ENCODE results near the gene NAV1. TPM values are rescaled to one million over a fixed set of nuclear protein-coding genes. Genes with fewer than 3 reads are reported as not detected.
A peak's percentile ranks its signal among the peaks of the same experiment; 100 is the strongest.

NAV1 gene
- total RNA-seq, 1 donor from 2014 or later: 0.40 TPM

DNA sequence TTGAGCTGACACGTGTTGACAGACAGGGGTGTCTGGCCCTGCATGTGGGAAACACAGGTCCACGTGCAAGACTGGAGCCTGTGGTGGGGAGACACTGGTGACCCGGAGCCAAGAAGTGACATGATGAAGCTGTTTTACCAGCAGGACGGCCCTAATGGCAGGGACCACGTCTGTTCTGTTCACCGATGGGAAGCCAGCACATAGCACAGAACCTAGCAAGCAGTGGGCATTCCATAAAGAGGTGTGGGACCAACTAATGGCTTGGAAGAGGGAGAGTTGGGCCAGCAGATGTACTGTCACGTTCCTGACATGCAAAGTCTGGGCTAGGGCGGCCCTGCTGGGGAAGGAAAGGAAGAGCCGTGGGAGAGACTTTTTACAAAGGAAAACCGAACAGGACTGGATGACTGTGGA, 15.3 kb downstream of the NAV1 start:
- no peaks in the 10 kb centered on the region for H3K9me3 Mint-ChIP-seq
- no peak overlapping the region for H3K27ac Mint-ChIP-seq
- no peak for DNase-seq
- H3K4me3 Mint-ChIP-seq: no peak overlapping the region
- H3K36me3 Mint-ChIP-seq (ENCODE audit: low read depth): no peaks in the 10 kb centered on the region
- intact Hi-C loops (cut with micrococcal nuclease): no loop called here
- H3K4me1 Mint-ChIP-seq: peaks cover 1% of the 10 kb centered on the region
- H3K27me3 Mint-ChIP-seq: peaks cover 4% of the 10 kb centered on the region

DNA sequence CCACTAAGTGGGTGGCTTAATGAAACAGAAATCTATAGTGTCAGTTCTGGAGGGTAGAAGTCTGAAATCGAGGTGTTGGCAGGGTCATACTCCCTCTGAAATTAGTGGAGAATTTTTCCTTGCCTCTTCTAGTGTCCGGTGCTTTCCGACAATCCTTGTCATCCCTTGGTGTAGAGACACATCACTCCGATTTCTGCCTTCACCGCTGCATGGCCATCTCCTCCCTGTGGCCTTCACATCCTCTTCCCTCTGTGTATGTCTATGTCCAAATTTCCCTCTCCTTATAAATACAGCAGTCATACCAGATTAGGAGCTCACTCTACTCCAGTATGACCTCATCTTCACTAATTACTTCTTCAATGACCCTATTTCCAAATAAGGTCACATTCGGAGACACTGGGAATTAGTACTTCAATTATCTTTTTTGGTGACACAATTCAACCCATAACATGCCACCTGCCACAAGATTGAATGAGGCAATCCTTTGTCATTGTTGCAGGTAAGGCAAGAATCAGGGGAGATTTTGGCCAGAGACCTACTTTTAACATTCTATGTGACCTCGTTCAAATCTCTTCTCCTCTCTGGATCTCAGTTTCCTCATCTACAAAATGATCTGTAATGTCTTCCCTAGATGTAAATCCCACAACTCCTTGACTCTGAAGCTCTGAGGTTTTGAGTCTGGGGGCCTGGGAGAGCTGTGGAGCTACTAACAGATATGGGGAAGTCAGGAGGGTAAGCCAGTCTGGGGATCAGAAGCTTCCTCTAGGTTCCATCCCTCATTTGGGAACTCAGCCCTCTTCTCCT, 16.1 kb downstream of the NAV1 start:
- no peaks in the 10 kb centered on the region for H3K36me3 Mint-ChIP-seq (ENCODE audit: low read depth)
- no peak overlapping the region for H3K4me3 Mint-ChIP-seq
- intact Hi-C loops (cut with micrococcal nuclease): no loop called here
- peaks cover 4% of the 10 kb centered on the region for H3K27me3 Mint-ChIP-seq
- peaks cover 1% of the 10 kb centered on the region for H3K4me1 Mint-ChIP-seq
- no peak for DNase-seq
- H3K27ac Mint-ChIP-seq: no peak overlapping the region
- H3K9me3 Mint-ChIP-seq: no peaks in the 10 kb centered on the region

DNA sequence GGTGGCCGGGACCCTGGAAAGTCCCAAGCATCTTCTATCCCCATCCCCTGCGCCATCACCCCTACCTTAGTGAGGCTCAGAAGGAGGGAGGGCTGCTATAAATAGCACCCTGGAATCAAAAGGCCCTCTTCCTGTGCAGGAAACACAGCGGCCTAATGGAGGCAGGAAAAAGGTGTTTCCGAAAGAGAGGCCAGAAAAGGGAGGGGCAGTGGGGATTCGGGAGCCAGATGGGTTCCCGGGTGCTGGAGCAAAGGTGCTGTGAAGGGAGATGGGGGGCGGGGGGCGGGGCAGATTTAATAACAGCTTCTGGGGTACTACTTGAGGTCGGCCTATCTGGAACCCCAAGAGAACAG, 16.6 kb downstream of the NAV1 start:
- no peaks in the 10 kb centered on the region for H3K36me3 Mint-ChIP-seq (ENCODE audit: low read depth)
- no peaks in the 10 kb centered on the region for H3K9me3 Mint-ChIP-seq
- DNase-seq: no peak
- H3K27me3 Mint-ChIP-seq: peaks cover 4% of the 10 kb centered on the region
- H3K4me3 Mint-ChIP-seq: no peak overlapping the region
- peaks cover 1% of the 10 kb centered on the region for H3K4me1 Mint-ChIP-seq
- H3K27ac Mint-ChIP-seq: no peak overlapping the region
- intact Hi-C loops (cut with micrococcal nuclease): no loop called here

DNA sequence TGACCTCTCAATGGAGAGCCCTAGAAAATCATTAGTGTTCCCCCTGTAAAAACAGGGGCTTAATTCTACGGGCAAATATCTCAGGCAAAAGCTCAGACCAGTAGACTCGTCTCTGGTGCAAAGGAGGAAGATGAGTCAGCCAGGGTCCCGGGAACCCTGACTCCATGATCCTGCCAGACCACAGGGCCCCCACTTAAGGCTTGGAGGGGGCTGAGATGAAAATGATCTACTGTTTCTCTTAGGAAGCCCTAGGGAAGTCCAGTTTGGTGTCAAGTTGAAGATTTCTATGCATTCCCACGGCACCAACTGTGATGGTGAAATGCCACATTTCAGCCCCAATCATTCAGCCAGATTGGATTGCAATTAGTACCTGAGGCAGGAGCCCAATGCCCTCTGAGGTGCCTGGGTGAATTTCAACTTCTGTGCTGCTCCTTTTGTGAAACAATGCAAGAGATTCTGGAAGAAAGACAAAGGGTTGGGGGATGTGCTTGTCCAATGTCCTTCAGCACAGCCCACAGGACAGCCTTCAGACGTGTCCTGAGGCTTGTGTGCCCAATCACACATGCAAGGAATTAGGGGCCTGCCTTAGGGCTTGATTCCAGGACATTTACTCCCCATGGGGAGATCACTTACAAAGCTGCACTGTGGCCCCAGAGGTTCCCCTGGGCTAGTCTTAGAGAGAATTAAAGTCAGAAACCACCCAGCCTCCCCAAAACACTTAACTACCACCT, 18.1 kb downstream of the NAV1 start:
- Mint-ChIP-seq H3K4me3 (no peak overlapping the region), H3K27ac (no peak overlapping the region), H3K4me1 (peaks cover 1% of the 10 kb centered on the region), H3K9me3 (no peaks in the 10 kb centered on the region), H3K36me3 (ENCODE audit: low read depth) (no peaks in the 10 kb centered on the region), H3K27me3 (peaks cover 4% of the 10 kb centered on the region)
- DNase-seq: no peak
- intact Hi-C loops (cut with micrococcal nuclease): no loop called here

DNA sequence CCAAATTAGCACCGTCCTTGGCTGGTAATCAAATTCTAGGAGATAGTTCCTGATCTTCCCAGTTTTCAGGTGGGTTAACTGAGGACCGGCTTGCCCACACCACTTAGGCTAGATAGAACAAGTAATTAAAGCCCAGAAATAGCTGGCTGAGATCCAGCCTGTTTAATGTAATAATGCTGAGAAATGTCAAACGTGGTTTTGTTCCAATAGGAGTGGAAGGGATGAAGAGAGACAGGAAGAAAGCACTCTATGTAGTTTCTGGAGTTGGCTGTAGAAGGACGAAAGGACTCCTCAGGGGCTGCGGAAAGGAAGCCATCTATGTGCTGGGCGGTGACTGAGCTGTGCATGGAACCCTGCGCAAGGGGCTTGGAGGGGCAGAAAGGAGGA, 18.6 kb downstream of the NAV1 start:
- intact Hi-C loops (cut with micrococcal nuclease): no loop called here

DNA sequence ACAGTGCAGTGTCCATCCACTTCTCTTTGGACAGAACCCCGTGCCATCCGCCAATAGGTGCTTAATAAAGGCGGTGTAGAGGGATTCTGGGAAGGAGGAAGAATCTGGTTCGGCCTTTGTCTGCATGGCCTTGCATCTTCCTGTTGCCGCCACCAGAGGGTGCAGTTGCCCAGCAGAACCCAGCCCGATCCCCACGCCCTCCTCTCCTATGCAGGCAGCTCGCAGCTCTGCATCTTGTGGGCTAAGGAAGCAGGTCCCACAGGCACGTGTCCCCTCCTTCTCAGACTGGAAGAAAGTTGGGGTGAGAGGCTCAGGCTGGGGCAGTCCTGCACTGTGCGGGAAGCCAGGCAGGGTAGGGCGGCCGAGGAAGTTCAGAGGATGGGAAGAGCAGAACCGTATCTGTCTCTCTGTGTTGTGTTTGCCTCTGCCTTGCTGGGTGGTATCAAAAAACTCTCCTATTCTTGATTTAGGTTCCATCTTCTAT, 20.8 kb downstream of the NAV1 start:
- Mint-ChIP-seq H3K27ac (no peak overlapping the region), H3K4me1 (peaks cover 1% of the 10 kb centered on the region), H3K9me3 (no peaks in the 10 kb centered on the region), H3K4me3 (no peak overlapping the region), H3K27me3 (peaks cover 2% of the 10 kb centered on the region), H3K36me3 (ENCODE audit: low read depth) (no peaks in the 10 kb centered on the region)
- intact Hi-C loops (cut with micrococcal nuclease): loop anchor here (1.0 kb wide), 2 partner anchors 145 to 234 kb away; no protein-coding TSS in a partner anchor
- DNase-seq: peak; percentile 88

More for the DNA sequence above, 18.6 kb downstream of the NAV1 start:
- peaks cover 4% of the 10 kb centered on the region for H3K27me3 Mint-ChIP-seq
- H3K4me1 Mint-ChIP-seq: peaks cover 1% of the 10 kb centered on the region
- DNase-seq: no peak
- no peak overlapping the region for H3K4me3 Mint-ChIP-seq
- no peak overlapping the region for H3K27ac Mint-ChIP-seq
- H3K9me3 Mint-ChIP-seq: no peaks in the 10 kb centered on the region
- H3K36me3 Mint-ChIP-seq (ENCODE audit: low read depth): no peaks in the 10 kb centered on the region

DNA sequence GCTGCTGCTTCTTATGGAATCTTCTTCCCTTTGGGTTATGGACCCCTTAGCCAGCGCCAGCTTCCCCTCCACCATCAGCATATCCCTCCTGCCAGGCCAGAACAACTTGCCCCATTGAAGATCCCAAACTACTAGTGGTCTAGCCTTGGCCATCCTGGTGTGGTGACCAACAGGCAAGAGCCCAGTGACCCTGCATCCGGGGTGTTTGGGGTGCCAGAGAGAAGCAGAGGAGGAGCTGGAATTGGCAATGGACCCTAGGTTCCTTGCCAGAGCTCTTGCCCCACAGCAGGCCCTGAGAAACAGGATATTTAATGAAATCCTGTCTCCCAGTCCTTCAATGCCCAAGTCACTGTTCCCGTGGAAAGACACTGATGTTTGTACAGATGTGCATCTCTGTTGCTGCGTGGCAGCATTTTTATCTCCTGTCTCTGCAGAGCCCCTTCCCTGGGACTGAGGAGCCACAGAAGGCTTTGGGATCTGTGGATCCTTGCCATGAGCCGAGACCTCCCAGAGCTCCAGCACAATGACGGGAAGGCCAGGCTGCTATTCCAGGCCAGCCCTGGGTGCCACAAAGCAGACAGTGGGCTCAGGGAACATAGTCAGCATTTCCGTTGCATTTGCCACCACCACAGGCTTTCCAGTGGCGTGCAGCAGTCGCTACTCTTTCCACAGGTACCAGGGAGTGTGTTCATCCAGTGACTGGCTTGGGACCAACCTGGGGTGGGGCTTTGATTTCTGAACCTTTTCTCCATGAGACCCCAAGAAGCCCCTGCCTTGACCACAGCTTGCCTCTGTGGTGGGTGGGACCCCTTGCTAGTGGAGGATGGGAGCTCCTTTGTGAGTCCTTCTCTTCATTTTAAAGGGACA, 21.6 kb downstream of the NAV1 start:
- H3K4me3 Mint-ChIP-seq: no peak overlapping the region
- H3K27me3 Mint-ChIP-seq: no peaks in the 10 kb centered on the region
- DNase-seq: no peak
- H3K27ac Mint-ChIP-seq: no peak overlapping the region
- intact Hi-C loops (cut with micrococcal nuclease): no loop called here
- H3K9me3 Mint-ChIP-seq: no peaks in the 10 kb centered on the region
- no peaks in the 10 kb centered on the region for H3K36me3 Mint-ChIP-seq (ENCODE audit: low read depth)
- H3K4me1 Mint-ChIP-seq: no peaks in the 10 kb centered on the region

DNA sequence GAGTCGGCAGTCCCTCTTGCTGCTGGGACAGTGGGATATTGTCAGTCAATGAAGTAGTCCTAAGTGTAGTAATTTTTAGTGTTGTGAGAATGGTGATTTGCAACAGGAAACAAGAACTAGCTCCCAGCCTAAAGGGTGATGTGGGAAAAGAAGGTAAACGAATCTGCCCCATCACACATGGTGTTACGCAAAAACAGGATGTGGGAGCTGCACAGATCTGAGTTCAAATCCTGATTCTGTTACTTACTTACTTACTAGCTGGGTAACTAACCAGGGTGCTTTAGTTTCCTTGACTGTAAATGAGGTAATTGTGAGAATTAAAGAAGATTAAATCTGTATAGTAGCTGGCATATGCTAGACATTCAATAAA, 22.3 kb downstream of the NAV1 start:
- DNase-seq: no peak
- no peaks in the 10 kb centered on the region for H3K9me3 Mint-ChIP-seq
- no peaks in the 10 kb centered on the region for H3K36me3 Mint-ChIP-seq (ENCODE audit: low read depth)
- H3K4me3 Mint-ChIP-seq: no peak overlapping the region
- intact Hi-C loops (cut with micrococcal nuclease): no loop called here
- no peaks in the 10 kb centered on the region for H3K27me3 Mint-ChIP-seq
- H3K4me1 Mint-ChIP-seq: no peaks in the 10 kb centered on the region
- no peak overlapping the region for H3K27ac Mint-ChIP-seq

DNA sequence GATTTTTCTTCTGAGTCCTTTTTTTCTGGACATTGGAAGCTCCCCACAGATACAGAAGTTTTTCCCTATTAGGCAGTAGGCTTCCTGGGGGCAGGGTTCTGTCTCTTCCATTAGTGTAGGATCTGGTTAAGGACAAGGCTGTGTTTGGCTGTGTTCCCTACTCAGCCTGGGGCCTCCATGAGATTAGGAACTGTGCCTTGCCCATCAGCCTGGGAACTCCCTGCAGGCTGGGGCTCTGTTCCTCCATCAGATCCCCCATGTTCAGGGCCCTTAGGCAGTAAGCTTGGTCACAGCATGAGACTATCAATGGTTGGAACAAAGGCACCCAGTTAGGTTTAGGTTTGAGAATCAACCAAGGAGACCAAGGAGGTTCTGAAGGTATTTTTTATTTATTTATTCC, 22.7 kb downstream of the NAV1 start:
- intact Hi-C loops (cut with micrococcal nuclease): no loop called here
- H3K9me3 Mint-ChIP-seq: no peaks in the 10 kb centered on the region
- H3K4me1 Mint-ChIP-seq: no peaks in the 10 kb centered on the region
- DNase-seq: no peak
- H3K27me3 Mint-ChIP-seq: no peaks in the 10 kb centered on the region
- H3K27ac Mint-ChIP-seq: no peak overlapping the region
- H3K4me3 Mint-ChIP-seq: no peak overlapping the region
- no peaks in the 10 kb centered on the region for H3K36me3 Mint-ChIP-seq (ENCODE audit: low read depth)

DNA sequence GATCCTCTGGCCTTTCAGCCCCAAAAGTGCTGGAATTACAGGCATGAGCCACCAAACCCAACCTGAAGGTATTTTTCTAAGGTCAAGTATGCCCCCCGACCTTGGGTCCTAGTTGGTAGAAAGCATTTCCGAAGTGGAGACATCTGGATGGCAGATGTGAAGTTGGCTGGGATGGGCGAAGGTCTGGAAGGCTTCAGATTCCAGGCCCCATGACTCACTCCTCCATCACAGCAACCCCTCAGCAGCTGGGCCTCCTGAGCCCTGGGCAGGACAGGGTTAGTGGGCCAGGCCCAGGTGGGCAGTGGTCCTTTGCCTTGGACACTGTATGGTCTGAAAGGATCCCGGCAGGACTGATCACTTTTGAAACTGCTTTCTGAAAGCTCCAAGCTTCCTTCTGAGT, 23.3 kb downstream of the NAV1 start:
- H3K4me1 Mint-ChIP-seq: no peaks in the 10 kb centered on the region
- DNase-seq: no peak
- intact Hi-C loops (cut with micrococcal nuclease): no loop called here
- no peak overlapping the region for H3K4me3 Mint-ChIP-seq
- no peaks in the 10 kb centered on the region for H3K9me3 Mint-ChIP-seq
- no peaks in the 10 kb centered on the region for H3K27me3 Mint-ChIP-seq
- no peak overlapping the region for H3K27ac Mint-ChIP-seq
- no peaks in the 10 kb centered on the region for H3K36me3 Mint-ChIP-seq (ENCODE audit: low read depth)

DNA sequence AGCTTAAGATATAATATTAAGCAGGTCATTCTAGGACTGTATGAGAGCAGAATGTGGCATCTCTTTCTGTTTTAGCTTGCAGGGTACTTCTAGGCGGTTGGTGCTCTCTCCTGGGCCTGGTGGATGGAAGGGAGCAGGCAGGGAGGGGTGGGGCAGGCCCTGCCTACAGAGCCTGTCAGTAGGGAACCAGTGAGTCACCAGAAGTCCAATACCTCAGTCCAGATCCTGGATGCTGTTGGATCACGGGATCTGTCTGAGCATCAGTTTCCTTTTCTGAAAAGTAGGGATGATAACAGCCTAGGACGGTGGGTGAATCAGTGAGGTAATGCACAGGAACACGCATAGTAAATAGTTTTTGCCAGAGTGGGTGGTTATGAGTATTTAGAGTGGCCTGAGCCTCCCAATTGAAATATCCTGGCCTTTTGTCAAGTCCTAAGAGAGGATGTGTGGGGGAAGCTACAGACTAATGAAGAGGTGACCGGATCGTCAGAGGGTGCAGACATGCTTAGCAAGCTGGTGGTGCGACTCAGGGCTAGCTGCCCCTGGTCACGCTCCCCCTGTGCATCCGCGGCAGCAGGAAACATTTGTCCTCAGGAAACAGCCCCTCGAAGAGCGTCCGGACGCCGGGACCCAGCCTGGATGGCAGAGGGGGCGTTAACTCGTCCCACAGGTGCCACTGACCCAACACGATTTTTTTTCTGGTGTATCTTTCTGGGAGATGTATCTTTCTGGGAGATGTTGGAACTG, 23.9 kb downstream of the NAV1 start:
- no peaks in the 10 kb centered on the region for H3K4me1 Mint-ChIP-seq
- H3K9me3 Mint-ChIP-seq: no peaks in the 10 kb centered on the region
- no peak for DNase-seq
- no peaks in the 10 kb centered on the region for H3K27me3 Mint-ChIP-seq
- H3K36me3 Mint-ChIP-seq (ENCODE audit: low read depth): no peaks in the 10 kb centered on the region
- no peak overlapping the region for H3K27ac Mint-ChIP-seq
- no peak overlapping the region for H3K4me3 Mint-ChIP-seq
- intact Hi-C loops (cut with micrococcal nuclease): no loop called here

DNA sequence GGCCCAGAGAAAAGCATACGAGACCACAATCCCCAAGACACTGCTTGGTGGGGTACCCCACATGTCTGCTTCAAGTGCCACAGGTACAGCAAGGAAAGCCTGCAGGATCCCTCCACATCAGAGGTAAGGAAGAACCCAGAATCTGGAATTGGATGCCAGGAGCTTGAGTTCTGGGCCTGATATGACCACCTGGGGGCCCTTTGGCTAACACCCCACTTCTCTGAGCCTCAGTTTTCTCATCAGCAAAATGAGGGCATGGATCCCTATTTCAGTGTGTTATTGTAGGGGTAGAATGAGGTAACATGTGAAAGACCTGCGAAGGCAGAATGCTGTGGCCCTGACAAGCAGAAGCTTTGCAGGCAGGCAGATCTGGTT, 24.5 kb downstream of the NAV1 start:
- no peak for DNase-seq
- H3K27ac Mint-ChIP-seq: no peak overlapping the region
- intact Hi-C loops (cut with micrococcal nuclease): no loop called here
- H3K4me3 Mint-ChIP-seq: no peak overlapping the region
- no peaks in the 10 kb centered on the region for H3K27me3 Mint-ChIP-seq
- H3K36me3 Mint-ChIP-seq (ENCODE audit: low read depth): no peaks in the 10 kb centered on the region
- no peaks in the 10 kb centered on the region for H3K9me3 Mint-ChIP-seq
- no peaks in the 10 kb centered on the region for H3K4me1 Mint-ChIP-seq

DNA sequence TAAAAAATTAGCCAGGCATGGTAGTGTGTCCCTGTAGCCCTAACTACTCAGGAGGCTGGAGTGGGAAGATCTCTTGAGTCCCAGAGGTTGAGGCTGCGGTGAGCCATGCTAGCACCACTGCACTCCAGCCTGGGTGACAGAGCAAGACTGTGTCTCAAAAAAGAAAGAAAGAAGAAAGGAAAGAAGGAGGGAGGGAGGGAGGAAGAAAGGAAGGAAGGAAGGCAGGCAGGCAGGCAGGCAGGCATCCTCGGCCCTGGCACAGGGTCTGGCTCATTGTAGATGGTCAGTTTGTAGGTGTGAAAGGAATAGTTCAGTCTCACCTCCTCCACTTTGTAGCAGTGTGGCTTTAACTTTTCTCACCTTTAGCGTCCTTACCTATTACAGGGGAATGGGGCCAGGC, 25.0 kb downstream of the NAV1 start:
- no peaks in the 10 kb centered on the region for H3K4me1 Mint-ChIP-seq
- no peaks in the 10 kb centered on the region for H3K27me3 Mint-ChIP-seq
- no peaks in the 10 kb centered on the region for H3K36me3 Mint-ChIP-seq (ENCODE audit: low read depth)
- H3K4me3 Mint-ChIP-seq: no peak overlapping the region
- H3K27ac Mint-ChIP-seq: no peak overlapping the region
- DNase-seq: no peak
- intact Hi-C loops (cut with micrococcal nuclease): no loop called here
- no peaks in the 10 kb centered on the region for H3K9me3 Mint-ChIP-seq

Measured in activated CD4-positive, alpha-beta T cell treated with anti-CD3 and anti-CD28 coated beads, Interleukin-2, amount 10 ng/mL, durations not matched to agents 24 days and 14 days (primary cell).